Brain pericyte (primary cell): Measurements from ENCODE around the gene HLA-DOB.

Experiments used
- DNase-seq: peaks from one replicate; pipeline ENCODE4 v3.0.0-alpha.2; 2012; ENCODE audit warnings: low read depth, low spot score

Gene HLA-DOB

DNA sequence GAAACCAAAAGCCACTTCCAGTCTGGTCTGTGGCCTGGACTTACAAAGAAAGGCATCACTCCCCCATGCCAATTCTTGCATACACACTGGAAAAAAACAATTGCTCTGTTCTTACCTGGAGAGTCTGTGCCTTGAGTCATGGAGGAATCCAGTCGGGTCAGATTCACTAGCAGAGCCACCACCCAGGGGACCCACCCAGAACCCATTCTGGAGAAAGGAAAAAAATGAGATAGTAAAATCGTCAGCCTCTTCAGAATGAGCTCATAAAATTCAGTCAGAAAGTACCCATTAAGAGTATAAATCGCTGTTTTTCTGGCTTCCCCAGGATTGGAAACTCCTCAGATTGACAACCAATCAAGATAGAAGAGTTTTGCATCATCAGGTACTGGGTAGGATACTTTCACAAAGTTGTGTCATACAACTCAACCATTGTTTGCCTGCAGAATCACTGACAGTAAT, at the start of gene HLA-DOB:
HLA-DOB (minus strand) TSS at position 257 of the 459 bp plus-strand sequence; CDS start at position 206, 51 bp downstream.
- no peak for DNase-seq

GRCh38 chr6:32865724-32866443, 49.1 kb upstream of the HLA-DOB start:
- DNase-seq = no peak

DNA sequence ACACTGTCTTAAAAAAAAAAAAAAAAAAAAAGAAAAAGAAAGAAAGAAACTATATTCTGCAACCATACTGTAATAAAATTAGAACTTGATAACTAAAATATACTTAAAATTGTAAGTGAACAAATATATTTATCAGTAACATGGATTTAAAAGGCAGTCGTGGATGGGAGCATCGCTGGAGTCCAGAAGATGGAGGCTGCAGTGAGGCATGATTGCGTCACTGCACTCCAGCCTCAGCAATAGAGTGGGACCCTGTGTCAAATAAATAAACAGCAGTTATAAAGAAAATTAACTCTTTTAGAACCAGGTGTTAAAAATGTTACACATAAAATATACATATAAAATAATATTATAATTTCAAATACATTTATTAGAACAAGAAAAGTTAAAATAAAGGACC, 45.9 kb upstream of the HLA-DOB start:
- no peak for DNase-seq

- DNase-seq = no peak
Measured at GRCh38 chr6:32860674-32861073, 43.9 kb upstream of the HLA-DOB start.

DNA sequence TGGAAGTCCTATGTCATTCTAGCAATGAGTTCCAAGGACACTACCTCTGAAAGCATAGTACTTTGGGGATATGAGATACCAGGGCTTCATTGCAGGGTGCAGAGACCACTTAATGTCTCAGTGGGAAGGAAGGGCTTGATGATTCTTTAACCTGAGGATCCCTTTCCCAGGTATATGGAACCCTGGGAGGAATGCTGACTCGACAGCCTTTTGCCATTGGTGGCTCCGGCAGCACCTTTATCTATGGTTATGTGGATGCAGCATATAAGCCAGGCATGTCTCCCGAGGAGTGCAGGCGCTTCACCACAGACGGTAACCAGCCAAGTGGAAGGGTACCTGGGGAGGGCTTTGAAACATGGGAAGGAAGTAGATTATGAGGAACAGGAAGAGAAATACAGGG, 41.4 kb upstream of the HLA-DOB start:
- no peak for DNase-seq

- DNase-seq = no peak
Measured at GRCh38 chr6:32857156-32857891, 40.5 kb upstream of the HLA-DOB start.

DNA sequence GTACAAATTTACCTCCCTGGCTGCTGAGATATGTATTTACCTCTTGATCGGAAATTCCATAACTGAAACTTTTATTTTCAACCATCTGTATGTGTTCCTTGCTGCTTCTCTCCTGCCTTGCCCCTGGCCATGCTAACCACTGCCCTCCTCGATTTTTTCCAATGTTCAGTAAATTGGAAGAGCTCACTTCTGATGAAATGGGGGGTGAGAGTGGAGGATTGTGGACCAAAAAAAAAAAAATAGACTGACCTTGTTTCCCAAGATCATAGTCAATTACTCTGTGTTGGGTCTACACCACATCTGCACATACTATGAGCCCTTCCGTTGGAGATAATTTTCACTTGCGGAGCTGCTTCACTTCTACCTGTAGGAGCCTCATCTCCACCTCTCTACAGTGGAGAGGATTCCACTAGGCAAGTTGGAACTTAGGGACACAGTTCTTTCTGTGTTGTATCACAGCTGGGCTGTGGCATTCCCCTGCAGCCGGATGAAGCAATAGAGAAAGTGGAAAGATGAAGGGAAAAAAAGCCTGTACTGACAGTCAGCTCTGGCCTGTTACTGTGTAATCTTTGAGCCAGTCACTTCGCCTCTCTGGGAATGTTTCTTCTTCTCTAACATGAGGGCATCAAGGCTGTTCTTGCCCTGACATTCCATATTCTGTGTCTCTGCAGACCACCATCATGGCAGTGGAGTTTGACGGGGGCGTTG, 38.8 kb upstream of the HLA-DOB start:
- no peak for DNase-seq

DNA sequence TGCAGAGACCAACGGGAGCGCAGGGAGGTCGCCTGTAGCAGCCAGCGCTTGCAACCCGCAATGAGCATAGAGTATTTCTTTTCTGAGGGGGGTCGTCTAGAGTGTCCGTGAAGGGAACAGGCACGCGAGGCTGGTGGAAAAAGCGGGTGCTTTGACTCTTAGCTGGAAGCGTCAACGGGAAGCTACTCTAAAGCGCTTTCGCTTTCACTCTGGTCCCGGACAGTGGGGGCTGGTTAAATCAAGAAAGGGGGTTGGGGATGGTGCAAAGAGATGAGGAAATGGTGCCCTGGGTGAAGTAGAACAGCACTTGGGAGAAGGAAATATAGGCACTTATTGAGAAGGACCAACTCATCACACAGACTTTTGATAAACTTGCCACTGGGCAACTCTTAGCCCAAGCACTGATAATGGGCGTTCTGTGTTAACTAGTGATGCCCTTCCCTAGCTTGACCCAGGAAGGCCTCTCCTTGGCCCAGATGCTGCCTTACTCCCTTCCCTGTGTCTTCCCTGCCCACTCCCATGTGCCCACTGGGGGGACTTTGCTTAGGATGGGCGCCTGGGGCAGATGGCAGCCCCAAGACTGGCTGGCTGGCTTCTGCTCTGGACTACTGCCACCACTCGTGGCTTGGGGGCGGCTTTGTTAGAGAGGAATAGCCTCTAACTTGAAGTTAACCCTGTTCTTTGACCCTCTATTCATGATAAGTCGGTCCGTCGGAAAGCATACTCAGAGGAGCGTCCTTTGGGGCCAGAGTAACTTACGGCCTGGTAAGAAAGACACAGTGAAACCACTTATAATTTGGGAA, 37.8 kb upstream of the HLA-DOB start:
- DNase-seq = no peak

DNA sequence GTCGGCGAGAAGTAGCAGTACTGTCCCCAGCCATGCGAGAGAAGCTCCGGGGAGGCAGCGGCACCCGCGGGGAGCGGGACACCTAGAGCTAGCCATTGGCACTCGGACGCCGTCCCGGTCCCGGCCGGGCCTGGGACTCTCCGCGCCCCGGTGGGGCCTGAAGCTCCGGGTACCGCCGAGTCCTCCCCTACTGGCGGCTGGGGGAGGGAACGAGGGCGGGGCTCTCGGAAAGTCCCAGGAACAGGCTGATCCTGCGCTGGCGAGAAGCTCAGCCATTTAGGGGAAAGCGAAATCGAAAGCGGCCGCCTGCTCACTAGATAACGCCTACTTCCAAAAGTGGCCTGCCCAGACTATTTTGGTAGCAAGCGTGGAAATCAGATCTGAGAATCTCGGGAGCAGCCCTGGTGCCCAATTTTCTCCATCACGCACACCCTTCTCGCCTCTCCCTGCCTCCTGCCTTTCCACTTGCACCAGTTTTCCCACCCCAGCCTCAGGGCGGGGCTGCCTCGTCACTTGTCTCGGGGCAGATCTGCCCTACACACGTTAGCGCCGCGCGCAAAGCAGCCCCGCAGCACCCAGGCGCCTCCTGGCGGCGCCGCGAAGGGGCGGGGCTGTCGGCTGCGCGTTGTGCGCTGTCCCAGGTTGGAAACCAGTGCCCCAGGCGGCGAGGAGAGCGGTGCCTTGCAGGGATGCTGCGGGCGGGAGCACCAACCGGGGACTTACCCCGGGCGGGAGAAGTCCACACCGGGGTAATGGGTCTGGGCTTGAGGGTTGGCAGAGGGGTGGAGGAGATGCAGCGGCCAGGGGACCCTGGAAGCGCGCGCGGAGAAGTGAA, 37.0 kb upstream of the HLA-DOB start, which contains the start of the genes PSMB9 and TAP1:
PSMB9 (plus strand) TSS at position 652 of the 835 bp plus-strand sequence; CDS start at position 690, 38 bp downstream.
TAP1 (minus strand) TSS at position 164 of the 835 bp plus-strand sequence; CDS start at position 96, 68 bp downstream.
- DNase-seq = peak; percentile 79

GRCh38 chr6:32852844-32853540, 36.2 kb upstream of the HLA-DOB start:
- DNase-seq = peak; percentile 21

- no peak for DNase-seq
Measured at GRCh38 chr6:32852018-32852843, 35.4 kb upstream of the HLA-DOB start.

- DNase-seq = no peak
Measured at GRCh38 chr6:32851025-32851424, 34.2 kb upstream of the HLA-DOB start.

DNA sequence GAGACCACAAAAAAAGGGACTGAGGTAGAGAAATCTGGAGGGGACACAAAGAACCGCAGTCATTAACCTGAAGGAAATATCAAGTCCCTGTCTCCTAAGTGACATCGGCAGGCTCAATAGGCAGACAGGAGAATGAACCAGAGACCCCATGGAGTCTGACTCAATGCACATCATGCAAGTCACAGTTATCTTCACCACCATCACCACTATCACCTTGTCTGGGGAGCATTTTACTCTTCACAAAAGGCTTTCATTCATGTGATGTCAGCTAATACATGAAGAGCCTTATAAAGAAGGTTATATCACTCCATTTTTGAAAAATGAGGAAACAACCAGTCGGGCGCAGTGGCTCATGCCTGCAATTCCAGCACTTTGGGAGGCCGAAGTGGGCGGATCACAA, 32.3 kb upstream of the HLA-DOB start:
- no peak for DNase-seq

DNA sequence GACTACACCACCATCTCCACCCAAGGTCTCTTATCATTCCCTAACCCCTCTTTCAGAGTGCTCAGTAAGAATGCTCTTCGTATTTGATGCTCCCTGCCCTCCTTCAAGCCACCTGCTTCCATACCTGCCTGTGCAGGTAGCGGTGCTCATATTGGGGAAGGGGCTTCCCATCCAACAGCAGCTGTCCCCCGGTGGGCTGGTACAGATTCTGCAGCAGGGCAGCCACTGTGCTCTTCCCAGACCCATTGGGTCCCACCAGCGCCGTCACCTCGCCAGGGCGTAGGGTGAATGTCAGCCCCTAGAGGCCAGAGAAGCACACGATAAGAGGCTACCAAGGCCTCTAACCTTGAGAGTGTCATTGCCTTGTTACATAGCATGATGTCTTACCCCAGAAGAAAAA, 31.0 kb upstream of the HLA-DOB start:
- DNase-seq = no peak

DNA sequence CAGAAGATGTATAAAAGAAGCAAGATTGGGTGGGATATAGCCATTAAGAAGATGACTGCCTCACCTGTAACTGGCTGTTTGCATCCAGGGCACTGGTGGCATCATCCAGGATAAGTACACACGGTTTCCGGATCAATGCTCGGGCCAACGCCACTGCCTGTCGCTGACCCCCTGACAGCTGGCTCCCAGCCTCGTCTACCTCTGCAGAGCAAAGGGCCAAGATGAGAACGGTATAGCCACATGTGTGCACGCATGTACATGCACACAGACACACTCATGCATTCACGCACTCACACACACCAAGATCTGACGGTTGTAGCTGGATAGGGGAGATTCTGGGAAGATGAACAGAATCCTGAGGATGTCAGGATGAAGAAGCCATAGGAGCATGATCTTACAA, 30.2 kb upstream of the HLA-DOB start:
- no peak for DNase-seq

- no peak for DNase-seq
Measured at GRCh38 chr6:32845384-32845884, 28.6 kb upstream of the HLA-DOB start.

DNA sequence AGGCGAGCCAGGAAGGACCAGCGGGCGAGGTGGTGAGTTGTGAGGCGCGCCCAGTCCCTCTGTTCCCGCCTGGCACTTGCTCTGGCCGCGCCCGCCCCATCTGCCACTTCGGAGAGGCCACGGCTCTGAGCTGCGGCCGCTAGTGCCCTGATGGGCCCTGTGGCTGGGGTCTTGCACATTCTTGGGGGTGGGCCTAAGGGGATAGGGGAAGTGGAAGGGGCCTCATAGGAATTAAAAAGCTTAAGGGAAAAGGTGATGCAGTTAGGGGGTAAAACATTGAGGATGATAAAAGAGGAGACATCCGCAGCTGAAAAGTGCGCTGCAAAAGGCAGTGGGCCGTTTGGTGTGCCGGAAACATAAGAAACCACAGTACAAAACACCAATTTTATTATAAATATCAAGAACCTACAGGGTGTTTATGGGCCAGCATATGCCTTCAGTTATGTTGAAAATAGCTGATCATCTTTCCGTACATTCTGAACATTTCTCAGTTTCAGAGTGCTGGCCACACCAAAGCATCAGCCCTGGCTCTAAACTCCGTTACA, 28.1 kb upstream of the HLA-DOB start:
- no peak for DNase-seq
